GM18499 (cell line): ENCODE data around the gene FAM149A.

ENCODE experiments used
- ATAC-seq: cut with Tn5 transposase; IDR thresholded peaks from one replicate; pipeline ENCODE4 v1.9.1; 2021; ENCODE audit warnings: moderate number of reproducible peaks; ENCODE audit not compliant: insufficient read depth, unreplicated experiment

Gene FAM149A

DNA sequence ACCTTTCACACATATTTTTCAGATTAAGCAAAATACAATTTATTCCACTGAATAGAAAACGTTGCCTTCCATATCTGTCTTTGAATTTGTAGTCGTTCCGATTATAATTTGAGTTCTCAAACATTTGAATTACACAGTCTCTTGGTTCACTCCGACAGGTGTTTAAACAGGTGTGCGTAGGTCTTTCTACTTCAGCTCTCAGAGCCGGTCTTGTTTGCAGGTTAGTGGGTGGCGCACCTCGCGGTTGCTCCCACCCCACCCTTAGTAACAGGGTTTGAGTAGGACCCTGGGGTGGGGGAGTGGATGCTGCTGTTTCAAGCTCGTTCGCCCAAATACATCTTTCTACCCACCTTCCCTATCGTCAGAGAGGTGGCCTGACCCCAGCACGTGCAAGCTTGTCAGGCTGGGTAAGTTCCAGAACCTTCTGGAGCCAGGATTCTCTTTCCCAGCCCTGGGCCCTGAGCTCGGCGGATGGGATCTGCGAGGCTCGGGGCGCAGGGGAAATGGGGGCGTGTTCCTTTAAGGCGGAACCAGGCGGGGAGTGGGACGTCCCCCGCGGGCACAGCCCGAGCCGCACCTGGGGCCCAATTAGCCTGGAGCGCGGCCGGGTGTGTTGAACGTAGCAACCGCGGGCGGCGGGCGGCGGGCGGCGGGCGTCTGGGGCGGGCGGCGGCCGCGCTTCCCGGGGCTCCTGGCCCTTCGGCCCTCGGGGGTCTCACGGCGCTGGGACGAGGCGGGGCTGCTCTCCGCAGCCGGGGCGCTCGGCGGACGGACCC, at the start of gene FAM149A:
Gene FAM149A, plus strand, starts transcription at position 591 of the 776 bp plus-strand sequence.
- no peak for ATAC-seq

DNA sequence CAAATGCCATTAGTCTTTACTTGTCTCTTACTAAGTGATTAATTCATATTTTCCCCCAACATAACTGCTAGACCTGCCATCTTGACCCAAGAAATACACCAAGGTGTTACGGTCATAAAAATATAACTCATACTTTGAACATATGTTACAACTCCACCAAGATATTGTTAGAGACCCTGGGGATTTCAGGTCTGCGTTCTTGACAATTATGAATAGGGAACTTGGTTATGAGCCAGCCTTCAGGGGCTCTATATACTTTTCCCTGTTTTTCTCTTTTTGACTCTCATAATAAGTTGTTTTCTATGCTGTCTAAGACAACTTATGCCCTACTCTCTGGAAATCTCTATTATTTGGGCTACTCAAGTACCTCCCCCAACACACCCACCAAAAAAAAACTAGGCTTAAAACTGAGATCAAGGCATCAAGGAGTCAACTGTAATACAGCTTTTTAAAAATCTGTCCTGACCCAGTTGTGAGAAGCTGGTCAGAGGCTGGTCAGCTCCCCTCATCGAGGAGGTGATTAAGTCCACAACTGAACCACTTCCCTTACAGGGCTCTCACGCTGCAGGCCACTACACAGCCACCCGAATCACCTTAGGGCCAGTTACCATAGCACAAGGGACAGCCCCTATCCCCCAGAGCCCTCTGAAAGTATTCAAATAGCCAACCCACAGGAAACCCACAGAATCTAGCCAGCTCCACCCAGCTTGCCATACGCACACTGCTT, 46.1 kb upstream of the FAM149A start:
- ATAC-seq, result peak; percentile 100

DNA sequence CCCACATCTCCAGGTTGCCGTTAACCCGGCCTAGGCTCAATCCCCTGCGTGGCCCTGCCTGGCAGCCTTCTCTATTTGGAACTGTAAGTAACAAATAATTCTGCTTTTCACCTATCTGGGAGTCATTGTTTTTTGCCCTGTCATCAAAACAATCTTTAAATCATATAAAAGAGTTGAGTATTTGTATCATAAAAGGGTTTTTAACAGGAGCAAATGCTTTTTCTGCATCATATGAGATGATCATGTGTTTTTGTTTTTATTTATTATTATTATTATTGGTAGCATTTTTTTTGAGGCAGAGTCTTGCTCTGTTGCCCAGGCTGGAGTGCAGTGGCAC, 45.6 kb upstream of the FAM149A start:
- ATAC-seq, result no peak

DNA sequence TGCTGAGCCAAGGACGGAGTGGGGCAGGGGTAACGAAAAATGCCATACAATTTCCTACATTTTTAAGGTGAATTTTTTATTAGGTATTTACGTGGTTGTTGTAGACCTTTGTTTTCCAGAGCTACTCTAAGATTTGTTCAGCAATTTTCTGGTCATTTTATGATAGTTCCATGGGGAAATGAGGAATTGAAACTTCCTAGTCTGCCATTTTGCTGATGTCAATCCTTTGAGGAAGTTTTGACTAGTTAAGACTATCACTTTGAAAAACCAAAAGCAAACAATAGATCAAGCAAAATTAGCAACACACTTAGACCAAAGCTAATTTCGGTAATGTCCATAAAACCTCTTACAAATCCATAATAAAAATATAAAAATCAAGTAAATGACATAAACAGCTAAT, 42.6 kb upstream of the FAM149A start:
- ATAC-seq, result no peak

DNA sequence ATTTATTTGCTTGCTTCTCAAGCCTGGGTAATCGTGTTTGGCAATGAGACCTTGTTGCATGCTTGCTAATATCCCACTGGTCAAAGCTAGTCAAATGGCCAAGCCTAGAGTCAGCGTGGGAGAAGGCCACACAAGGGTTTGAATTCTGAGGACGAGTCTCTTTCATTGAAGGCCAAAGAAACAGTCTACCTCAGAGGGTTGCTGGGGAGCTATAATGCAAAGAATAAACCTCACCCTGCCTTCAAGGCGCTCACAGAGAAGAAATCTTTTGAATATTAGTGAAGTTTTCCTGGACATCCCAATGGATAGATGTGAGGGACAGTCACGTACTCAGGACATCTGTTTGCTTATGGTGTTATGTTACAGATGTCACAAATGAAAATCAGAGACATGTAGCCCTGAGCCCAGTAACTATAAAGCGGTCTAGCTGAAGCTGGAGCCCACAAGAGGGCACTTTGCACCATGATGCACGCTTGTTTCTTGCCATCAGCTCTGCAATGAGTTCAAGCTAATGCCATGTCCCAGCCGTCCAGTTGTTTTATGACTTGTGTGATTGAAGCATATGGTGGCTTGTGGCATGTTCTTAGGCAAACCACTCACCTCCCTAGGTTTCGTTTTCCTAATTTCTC, 36.6 kb upstream of the FAM149A start:
- no peak for ATAC-seq

DNA sequence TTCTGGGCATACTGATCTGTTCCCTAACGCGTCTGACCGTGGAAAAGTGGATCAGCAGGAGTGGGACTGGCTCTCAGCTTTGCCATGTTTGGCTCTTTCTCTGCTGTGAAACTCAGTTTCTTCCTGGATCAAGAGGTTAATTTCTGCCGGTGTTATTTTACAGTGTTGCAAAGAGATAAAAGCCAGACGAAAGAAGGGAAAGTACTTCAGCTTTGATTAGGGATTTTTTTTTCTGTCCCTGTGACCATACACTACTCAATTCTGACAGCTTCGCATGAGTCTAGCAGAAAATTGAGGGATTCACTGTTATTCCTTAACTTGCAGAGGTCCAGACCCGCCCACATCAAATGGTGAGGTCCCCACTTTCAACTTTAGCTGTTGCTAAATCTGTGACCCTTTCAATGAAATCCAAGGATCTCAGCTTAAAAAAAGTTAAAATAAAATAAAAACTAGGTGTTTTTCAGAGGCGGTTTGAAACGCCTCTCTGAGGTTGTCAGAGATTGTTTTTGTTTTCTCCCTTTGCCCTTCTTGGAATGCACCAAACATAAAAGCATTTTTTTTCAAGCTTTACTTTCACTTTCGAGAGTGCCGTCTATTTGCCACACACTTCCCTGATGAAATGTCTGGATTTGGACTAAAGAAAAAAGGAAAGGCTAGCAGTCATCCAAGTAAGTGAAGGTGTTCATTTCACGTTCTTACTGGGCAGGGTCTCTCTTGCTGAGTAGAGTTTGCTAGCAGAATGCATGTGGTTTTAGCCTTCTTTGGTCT, 35.7 kb upstream of the FAM149A start, which contains the start of gene TLR3:
Gene TLR3, plus strand, starts transcription at position 576 of the 768 bp plus-strand sequence. CDS start 7,464 bp downstream, outside the sequence.
- ATAC-seq, result no peak

DNA sequence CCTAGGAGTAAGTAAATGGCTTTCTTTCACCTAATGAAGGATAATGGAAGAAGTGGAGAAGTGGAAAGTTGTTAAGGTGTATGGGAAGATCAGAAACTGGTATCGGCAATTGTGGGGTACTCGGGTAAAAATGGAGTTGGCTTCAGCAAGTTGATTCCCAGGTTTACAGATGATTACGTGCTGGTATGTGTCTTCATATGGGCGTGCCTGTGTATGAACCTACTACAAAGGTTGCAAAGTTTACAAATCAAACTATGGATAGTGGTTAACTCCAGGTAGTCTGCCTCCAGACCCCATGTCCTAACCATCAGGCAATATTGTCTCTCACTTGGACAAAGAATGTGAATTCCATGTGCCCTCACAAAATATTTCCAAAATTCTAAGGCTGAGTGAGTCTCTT, 34.8 kb upstream of the FAM149A start:
- no peak for ATAC-seq

DNA sequence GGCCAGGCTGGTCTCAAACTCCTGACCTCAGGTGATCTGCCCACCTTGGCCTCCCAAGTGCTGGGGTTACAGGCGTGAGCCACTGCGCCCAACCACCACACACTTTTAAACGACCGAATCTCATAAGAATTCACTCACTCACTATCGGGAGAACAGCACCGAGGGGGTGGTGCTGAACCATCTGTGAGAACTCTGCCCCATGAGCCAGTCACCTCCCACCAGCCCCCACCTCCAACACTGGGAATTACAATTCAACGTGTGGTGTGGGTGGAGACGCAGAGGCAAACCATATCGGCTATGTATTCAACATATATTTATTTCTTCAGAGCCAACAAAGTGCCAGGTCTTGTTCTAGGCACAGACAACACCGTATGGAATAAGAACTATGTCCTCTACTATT, 32.0 kb upstream of the FAM149A start:
- ATAC-seq, result no peak

DNA sequence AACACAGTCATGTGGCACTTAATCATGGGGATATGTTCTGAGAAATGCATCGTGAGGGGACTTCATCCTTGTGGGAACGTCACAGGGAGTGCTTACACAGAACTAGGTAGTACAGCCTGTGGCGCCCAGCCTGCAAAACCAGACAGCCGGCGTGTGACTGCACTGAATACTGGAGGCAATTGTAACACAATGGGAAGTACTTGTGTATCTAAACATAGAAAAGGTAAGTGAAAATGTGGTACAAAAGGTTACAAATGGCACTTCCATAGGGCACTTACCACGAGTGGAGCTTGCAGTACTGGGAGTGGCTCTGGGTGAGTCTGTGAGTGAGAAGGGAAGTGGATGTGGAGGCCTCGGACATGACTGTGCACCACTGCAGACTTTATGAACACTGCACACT, 30.3 kb upstream of the FAM149A start:
- ATAC-seq, result no peak

DNA sequence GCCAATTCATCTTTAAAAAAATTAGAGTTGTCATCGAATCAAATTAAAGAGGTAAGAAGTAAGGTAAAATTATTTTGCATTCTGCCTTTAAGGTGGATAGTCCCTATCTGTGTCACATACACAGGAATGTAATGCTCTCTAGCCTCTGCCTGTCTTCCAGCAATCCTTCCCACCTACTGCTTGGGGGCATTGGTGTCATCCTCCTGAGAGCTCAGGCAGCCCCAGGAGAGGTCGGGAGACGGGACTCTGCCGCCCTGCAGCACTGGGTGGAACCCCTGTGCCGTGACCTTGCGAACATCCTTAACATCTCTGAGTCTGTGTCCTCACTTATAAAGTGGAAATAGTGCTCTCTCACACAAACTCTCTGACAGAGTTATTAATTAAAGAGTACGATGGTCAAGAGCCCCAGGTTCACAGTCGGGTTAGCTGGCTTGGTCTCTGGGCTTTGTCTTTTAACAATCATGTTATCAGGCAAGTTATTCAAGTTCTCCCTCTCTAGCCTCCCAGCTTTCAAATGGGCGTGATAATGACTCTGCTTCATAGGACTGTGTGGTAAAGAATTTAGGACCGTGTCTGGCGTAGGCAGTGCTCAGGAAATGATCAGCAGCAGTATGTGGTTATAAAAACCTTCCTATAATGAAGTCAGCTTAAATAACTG, 25.4 kb upstream of the FAM149A start:
- ATAC-seq, result no peak

DNA sequence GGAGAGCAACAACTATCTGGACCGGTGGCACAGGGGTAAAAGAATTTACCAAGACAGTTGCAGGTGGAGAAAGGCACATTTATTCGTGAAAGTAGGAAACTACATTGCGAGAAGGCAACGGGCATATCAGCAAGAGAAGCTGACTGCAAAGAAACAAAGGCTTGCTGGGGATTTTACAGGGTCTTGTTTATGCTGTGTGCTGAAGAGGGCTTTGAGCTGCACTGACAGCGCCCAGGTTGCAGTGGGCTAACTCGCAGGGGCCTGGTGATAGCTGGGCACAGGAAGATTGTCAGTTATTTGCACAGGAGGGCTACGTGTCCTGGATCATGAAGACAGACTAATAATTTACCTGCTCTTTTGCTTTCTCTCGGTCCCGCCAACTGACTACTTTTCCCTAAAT, 24.8 kb upstream of the FAM149A start:
- ATAC-seq, result no peak

DNA sequence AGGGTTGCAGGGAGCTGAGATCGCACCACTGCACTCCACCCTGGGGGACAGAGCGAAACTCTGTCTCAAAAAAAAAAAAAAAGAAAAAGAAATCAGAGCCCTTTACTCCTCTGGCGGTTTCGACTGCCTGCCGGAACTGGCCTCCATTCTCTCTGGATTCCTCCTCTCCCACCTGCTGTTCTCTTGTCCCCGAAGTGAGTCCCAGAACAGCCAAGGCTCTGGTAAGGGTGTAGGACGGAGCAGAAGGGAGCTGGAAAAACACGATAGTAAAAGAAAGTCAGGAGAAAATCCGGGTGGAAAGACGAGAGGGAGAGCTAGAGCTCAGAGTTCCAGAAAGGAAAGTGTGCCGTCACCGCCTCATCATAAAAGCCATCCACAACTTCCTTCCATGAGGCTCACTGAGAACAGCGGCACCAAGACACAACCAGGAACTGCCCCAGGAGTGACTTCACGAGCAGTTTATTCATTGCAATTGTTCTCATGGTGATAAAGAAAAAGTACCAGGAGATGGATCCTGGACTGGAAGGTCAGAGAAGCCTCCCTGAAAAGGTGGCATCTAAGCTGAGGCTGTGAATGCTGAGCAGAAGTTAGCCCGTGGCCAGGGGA, 23.2 kb upstream of the FAM149A start:
- no peak for ATAC-seq

DNA sequence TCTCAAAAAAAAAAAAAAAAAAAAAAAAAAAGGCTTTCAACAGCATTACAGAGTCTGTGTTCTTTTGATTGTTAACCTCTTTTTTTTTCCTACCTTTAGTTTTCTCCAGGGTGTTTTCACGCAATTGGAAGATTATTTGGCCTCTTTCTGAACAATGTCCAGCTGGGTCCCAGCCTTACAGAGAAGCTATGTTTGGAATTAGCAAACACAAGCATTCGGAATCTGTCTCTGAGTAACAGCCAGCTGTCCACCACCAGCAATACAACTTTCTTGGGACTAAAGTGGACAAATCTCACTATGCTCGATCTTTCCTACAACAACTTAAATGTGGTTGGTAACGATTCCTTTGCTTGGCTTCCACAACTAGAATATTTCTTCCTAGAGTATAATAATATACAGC, 22.3 kb upstream of the FAM149A start:
- no peak for ATAC-seq

DNA sequence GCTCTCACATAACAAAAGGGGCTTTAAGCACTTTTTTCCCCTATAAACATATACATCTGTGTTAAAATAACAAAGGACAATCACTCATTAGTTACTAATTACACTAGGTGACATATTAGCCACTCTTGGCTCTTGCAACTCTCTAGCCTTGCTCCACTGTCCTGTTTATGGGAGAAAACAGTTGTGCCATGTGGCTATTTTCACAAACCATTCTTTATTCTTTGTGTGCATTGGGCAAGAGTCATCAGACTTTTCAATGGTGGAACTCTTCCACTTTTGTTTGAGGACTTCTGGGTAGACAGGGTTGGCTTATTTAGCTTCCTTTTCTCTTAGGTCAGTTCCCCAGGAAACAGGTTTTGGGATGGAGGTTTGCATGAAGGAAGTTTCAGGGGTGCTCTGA, 16.0 kb upstream of the FAM149A start:
- ATAC-seq, result no peak

DNA sequence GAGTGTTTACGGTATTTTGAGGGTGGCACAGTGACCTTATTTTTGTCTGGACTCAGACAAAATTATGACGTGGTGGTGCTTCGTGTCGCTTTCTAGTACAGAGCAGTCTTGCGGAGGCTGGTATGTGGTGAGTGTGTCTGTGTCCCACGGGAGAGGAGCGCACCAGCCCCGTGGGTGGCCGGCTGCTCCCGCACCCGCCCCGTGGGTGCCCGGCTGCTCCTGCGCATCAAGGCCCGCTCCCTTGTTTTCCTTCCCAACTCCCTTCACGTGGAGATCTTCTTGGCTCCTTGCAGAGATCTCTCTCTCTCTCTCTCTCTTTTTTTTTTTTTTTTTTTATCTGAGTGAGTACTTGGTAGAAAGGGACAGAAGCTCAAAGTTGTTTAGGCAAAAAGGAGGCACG, 12.2 kb upstream of the FAM149A start:
- no peak for ATAC-seq

DNA sequence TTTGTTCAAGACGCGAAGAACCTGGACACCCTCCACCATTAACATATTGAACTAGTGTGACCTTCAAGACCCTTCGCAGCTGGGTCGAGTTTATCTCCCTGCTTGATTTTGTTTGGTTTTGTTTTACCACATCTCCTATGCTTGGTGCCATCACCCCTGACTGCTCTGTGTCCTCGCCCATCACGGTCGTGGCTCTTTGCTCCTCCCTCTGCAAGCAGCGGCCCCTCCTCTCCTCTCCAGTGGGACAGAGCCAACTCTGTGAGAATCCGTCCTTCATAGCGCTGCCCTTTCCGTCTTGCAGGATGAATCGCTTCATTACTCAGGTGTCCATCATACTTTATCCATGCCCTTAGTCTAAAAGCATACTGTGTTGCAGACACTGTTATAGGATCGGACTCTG, 9.1 kb upstream of the FAM149A start:
- ATAC-seq, result no peak

DNA sequence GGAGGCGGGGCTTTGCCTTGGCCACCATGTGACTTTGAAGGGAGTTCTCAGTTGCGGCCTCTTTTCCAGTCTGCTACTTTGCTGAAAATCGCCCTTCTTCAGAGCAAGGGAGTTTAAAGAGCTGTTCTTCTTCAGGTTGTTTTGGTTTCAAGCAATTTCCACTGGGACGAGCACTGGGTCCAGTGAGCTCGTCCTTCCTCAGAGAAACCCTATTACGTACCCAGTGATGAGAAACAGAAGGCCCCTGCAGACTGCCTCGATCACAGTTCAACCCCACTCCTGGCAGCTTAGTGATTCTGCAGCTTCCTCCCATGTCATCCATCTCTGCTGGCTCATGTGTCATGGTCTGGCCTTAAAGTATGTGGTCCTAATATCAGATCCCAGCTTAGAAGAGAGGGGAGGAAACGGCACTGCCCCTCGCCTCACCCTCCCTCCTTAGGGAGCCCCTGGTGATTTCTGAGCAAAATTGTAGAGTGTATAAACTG, 7.8 kb upstream of the FAM149A start:
- no peak for ATAC-seq

DNA sequence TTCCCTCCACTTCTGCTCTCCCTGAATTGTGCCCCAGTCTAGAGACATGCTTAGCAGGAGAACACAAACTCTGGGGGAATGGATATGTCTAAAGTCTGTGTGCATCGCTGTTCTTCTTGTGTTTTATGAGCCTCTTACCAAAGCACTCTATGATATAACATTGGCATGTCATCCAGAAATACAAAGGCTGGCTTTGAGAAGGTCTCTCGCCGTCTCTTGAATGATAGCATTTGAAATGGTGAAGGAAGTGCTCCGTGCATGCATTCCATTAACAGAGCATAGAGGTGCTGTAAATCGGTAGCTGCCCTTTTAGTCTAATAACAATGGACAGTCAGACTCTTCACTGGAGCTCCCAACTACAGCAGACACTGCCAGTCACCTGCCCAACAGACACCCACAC, 7.1 kb upstream of the FAM149A start:
- no peak for ATAC-seq

DNA sequence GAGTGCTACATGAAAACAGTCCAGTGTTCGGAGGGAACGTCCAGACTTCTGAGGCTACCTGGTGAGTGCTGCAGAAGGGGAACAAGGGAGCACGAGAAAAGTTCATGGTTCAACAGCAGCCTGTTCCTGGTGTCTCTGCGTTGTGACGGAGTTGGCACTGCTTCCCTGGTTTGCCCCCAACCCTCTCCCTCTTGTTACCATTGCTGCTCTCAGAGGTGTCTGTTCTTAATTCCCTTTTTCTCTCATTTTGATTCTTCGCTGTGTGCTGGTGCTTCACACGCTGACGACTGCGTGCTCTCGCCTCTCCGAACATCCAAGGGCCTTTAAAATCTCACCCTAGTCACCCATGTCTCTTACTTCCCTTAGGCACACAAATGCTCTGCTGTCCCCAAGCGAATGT, 1.6 kb upstream of the FAM149A start:
- no peak for ATAC-seq
